GM19023 (cell line): Measurements from ENCODE around the gene GALNT6.
A peak's percentile ranks its signal among the peaks of the same experiment; 100 is the strongest.
"Not testable (repeated sequence)": the region's sequence is repeated elsewhere in the genome, so short reads cannot be mapped to it uniquely, and the experiment has no call there.

Experiments used
- ATAC-seq: cut with Tn5 transposase; IDR thresholded peaks from one replicate; pipeline ENCODE4 v1.9.1; 2021; ENCODE audit warnings: mild to moderate bottlenecking, moderate library complexity; ENCODE audit not compliant: unreplicated experiment

GALNT6 gene

DNA sequence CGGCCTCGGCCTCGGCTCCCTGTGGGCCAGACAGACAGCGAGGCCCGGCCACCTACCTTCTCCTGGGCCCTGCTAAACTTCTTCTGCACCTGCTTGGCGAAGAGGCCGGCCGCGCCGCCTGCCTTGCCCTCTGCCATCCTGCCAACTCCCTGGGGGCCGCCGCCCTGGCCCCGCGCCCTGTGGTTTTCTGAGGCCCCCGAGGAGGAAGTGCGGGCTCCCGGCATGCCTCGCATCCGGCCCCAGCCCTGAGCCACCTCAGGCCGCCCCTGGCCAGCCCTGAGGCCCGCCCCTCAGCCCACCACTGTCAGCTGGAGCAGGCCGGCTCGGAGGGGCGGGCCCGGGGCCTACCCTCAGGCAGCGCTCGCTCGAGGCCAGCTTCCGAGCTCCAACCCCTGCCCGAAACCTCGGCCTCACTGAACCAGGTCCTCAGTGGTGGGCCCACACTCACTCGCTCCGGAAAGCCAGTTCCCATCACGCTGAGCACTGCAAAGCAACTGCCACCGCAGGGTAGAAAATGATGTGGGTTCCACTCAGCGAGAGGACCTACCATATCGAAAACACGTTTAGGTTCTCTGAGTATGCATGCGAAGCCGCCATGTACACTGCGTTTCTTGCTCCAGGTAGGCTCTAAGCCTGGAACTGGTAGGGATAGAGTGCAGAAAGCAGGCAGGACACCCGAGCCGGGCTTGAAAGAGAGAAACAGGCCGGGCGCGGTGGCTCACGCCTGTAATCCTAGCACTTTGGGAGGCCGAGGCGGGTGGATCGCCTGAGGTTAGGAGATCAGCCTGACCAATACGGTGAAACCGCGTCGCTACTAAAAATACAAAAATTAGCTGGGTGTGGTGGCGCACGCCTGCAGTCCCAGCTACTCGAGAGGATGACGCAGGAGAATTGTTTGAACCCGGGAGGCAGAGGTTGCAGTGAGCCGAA is 67.0 kb downstream of the GALNT6 start, which contains the start of gene BIN2:
TSS of gene BIN2 (minus strand) at position 209 of the 930 bp plus-strand sequence. CDS start at position 137, 72 bp downstream.
- peak; percentile 69 for ATAC-seq

DNA sequence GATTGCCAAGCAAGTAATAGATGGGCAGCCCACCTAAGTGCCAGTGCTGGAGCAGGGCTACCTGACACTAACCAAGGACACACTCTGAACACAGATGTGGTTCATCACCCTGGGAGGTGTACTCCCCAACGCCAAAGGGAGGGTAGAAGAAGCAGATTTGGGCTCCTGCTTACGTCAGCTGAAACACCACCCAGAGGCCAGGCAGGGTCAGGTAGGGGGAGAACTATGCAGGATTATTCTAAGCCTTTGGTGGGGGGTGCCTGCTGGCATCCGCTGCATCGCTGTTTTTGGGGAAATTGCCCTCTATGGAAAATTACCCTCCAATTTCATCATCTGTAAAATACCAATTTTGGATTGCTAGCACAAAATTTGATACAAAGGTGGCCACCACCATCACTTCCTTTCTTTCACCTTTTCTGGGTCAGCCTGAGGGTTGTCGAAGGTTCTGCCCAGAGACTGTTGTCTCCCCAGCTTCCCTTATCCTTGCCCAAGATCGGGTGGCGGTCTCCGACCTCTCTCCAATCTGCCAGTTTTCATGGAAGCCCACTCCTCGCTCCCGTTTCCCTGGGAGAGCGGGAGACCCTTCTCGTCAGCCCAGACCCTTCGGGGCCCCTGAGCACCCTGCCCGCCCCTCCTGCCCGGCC is 67.8 kb downstream of the GALNT6 start:
- peak; percentile 11 for ATAC-seq

DNA sequence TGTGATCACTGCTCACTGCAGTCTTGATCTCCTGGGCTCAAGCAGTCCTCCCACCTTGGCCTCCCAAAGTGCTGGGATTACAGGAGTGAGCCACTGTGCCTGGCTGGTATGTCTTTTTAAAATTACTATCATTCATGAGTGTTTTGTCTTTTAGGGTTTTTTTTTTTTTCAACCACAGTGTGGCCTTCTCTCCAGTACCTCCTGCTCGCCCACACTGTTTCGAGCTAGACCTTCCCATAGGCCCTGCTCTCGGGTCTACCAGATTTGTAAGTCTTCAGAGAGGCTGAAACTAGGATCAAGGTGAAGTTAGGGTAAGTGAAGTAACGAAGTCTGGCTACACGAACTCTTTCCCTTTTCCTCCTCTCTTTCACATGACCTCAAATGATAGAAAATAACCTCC is 68.8 kb downstream of the GALNT6 start:
- ATAC-seq, result no peak

DNA sequence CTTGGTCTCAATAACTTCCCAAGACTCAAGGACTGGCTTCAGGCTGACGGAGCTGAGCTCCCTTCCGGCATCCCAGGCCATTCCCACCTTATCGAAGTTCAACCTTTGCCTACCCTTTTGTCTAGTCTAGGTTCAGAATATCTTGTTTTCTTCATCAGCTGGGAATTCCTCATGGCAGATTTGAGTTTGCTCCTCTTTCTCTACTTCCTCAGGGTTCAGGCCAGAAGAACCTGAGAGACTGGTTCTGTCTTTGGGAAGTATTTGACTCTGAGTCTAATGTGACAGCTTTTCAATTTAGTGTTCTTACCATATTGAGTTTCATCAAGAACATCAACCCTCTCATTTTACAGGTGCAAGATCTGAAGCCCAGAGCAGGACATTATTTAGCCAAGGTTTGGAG is 69.3 kb downstream of the GALNT6 start:
- ATAC-seq, result no peak

- no peak for ATAC-seq
These were observed 70.4 kb downstream of the GALNT6 start for GRCh38 chr12:51320695-51321320.

DNA sequence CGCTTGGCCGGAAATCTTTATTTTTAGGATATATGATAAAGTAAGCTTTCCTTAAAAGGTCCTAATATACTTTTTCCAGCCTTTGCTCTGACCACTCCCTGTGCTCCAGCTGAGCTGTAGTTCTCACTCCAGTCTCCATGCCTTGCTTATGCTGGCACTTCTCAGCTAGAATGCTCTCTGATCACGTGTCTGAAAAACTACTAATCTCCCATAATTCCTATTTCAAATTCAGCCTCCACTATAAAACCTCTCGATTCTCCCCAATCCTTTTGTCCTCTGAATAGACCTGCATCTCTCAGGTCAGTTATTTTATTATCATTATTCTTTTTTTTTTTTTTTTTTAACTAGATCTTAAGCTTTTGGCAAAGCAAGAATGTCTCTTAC is 70.9 kb downstream of the GALNT6 start:
- ATAC-seq, result no peak

DNA sequence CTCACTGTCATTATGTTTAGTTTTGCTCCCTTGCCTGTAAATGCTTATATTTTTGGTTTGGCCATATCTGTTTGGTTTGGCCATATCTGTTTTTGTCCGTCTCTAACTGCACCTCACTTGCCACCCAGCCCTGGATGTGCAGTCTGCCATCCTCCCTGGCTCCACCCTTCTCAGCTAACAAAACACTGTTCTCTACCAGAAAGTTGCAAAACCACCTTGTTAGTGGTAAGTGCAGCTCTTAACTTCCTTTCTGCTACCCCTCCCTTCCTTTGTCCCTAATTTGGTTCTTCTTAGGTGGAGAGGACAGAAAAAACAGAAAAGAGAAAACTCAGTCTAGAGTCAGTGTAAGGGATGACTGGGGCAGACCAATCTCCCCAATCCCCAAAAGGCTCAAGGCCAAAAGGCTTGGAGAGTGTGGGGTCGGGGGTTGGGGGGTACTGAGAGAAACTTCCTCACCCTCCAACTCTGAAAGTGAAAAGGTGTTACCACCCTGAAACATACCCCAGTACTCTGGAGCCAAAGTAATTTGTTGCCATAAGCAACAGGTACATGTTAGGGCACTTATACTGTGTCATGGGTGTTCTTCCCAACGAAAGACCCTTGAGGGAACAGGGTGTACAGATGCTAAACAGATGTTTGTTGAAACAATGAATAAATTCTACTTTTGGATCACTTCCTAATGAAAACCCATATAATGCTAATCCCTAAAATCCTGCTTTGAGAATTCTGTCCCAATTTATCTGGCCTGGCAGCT is 72.2 kb downstream of the GALNT6 start:
- no peak for ATAC-seq

DNA sequence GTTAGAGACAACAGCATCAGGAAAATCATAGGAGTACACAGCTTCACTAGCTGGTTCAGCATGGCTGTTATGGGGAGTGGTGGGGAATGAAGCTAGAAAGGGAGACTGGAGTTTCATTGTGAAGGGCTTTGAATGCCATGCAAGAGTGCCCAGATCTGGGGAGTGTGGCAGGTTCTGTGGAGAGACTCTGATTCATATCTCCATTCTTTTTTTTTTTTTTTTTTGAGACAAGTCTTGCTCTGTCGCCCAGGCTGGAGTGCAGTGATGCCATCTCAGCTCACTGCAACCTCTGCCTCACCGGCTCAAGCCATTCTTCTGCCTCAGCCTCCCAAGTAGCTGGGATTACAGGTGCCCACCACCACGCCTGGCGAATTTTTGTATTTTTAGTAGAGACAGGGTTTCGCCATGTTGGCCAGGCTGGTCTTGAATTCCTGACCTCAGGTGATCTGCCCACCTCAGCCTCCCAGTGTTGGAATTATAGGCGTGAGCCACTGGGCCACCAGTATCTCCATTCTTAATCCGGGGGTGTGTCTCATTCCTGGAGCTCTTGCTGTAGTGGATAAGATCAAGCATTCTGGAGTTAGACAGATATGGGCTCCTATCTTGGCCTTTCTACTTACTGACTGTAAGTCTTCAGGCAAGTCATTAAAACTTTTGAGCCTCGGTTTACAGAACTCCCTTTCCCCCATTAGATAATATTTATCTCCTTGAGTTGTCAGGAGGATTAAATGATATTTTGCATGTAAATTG is 73.0 kb downstream of the GALNT6 start:
- ATAC-seq, result not testable (repeated sequence)

- no peak for ATAC-seq
These were observed 79.8 kb downstream of the GALNT6 start for GRCh38 chr12:51311389-51311788.

DNA sequence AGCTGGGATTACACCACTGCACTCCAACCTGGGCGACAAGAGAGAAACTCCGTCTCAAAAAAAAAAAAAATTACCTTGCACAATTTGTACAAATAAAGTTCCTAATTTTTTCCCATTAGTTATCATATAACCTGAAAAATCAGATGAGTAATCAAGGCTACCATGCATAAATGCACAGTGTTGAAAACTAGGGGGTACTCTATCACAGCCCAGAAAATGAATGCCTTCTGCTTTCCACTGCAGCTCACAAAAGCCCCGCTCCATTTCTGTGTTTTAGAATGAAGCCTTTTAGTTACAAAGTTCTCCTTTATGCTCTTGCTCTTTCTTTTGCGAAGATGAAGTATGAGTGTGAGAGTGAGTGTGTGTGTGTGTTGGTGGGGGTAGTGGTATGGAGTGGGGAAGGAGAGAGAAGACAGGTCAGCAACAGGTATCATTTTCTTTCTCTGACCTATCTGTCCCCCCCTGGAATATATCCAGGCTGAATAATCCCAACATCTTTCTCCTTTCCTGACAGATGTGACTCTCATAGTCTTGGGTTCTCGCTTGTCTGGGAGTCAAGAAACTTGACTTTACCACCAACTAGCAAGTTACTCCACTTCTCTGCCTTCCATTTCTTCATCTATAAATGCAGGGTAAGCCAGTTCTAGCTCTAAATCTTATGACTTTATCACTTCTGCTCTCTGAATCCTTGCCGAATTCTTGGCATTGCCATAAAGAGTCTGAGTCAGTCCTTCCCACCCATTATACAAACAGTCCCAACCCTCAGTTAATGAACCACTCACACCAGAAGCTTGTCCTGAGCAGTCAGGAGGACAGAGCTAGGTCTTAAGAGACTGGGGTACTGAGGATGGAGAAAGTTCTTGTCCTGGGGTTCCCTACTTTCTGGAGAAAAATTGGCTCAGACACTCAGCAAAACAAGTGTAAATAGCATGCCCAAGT is 83.3 kb downstream of the GALNT6 start:
- no peak for ATAC-seq

DNA sequence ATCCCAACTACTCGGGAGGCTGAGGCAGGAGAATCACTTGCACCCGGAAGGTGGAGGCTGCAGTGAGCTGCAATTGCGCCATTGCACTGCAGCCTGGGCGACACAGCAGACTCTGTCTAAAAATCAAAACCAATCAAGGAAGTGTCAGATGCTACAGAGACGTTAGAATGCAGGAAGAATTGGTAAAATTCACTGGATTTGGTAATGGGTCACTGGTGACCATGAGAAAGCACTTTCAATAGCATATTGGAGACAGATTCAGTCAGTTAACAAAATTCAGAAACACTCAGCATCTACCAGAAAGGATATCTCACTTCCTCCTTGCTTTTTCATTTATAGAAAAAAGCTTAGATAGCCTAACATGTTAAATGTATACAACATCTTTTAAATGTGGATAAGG is 84.7 kb downstream of the GALNT6 start:
- no peak for ATAC-seq
